IPS-NIHi11 (cell line): Measurements from ENCODE around the gene COL27A1.

ENCODE experiments used
- DNase-seq: peaks from one replicate; pipeline ENCODE4 v3.0.0; 2012; ENCODE audit warnings: mixed read lengths, low spot score

Gene COL27A1

DNA sequence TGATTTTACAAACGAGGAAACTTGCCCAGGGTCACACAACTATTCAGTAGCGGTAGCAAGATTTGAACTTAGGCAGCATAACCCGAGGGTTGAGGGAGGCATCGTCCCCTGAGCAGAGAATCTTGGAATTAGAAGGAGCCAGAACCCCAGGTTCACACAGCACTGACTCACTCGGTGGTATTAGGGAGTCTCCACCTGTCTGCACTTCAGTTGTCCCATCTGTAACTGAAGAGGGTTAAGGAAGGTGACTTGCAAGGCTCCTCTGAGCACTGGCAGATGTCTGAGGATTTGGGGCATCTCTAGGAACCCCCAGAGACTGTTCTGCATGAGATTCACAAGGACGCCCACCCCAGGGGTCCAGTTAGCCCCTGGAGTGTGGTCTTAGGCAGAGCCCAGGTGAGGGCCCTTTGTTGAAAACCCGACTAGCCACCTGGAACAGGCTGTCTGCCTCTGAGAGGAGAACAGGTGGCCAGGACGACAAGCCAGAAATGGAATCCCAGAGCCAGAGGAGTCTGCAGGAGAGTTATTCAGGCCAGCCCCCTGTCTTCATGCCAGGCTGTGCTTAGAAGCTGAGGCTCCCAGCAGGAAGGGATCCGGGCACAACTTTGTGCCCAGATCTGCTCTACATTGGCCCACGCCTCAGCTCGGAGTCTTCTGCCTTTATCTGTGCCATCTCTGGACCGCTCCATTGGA lies 117.5 kb downstream of the COL27A1 start:
- no peak for DNase-seq

DNA sequence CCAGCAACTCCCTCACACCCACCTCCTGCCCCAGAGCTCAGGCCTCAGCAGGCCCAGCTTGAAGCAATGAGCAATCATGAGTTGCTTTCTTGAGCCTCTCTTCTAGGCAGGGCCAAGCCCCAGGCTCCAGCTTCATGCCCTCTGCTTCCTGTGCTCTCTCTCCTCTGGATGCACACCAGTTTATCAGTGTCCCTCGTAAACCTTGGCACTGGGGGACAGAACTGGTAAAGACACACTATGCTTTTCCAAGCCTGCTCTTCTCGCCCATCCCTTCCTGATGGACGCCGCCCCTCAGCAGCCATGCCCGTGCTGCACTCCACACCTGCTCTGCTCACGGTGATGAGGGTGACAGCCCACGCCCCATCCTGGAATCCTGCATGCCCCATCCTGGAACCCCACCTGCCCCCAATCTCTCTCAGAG lies 118.1 kb downstream of the COL27A1 start:
- no peak for DNase-seq

DNA sequence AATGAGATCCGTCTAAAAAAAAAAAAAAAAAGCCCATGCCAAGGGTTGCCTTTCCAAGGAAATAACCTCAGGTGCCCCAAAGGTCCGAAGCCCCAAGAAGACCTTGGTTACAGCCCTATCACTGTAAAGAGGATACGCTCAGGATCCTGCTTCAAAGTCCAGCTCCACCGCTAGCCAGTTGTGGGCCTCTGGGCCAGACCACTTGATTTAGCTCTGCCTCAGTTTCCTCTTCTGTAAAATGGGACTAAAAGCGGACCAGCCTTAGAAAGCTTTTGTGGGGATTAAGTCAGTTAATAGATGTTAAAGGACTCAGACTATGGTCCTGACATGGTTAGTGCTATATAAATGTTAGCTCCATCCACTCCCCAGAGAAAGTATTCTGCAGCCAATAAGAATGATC lies 118.9 kb downstream of the COL27A1 start:
- no peak for DNase-seq

DNA sequence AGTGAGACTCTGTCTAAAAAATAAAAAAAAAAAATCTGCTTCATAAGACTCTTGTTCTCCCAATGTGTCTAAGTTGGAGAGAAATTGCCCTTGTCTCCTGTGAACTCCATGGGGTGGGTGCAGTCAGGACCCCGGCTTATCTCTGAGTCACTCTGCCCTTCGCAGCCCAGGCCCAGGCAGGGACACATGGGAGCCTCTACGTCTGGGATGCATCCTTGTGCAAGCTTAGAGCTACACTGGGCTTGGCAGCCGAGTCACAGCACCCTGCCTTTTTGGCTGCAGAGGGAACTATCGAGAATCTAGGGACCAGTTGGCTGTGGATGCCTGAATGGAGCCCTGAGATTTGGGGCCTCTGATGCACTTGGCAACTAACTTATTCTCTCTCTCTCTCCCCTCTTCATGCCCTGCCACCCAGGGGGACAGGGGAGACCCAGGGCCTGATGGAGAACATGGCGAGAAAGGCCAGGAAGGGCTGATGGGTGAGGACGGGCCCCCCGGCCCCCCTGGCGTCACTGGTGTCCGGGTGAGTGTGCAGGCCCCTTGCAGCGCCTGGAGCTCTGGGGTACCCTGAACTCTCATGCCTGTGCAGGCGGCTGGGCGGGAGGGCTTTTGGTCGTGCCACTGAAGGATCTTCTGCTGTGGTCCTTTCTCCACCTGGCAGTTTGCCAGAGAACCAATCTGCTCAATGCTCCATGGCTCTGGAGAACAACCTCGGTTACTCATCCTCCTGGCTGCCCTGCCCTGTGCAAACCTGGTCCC lies 120.1 kb downstream of the COL27A1 start:
- DNase-seq, result no peak

DNA sequence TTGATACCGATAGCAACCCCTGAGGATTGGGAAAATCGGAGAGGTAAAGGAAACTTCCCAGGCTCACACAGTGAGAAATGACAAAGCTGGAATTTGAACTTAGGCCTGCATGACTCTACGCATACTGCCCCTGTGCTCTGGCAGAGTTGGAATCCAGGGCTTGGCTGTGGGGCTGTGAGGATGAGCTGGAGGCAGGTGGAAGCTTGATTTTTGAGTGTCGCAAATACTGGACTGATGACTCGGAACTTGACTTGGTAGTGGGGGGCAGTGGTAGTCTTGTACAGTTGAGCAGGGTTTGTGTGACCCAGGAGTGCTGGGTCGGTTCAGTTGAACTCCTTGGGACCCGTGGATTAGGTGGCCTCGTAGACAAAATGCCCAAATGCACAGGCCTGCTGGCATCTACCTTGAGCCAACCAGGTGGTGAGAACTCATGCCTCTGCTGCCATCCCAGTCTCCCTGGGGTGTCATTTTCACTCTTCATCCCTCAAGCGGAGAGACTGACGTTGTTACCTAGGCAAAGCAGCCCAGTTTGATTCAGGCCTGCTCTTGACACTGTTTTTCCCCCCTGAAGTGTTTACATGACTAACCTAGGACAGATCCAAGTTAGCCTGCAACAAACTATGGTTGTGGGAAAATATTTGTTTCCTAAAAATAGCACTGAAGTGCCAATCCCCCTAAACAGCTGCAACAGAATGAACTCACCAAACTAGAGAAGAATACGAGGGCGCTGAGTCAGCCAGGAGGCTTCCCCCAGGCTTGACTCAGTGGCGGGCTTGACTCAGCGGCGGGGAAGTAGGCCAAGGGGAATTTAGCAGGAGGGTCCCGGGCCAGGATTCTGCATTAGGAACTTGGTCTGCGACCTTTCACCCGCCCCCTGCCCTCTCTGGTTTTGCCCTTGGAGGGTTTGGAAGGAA lies 121.8 kb downstream of the COL27A1 start:
- no peak for DNase-seq

DNA sequence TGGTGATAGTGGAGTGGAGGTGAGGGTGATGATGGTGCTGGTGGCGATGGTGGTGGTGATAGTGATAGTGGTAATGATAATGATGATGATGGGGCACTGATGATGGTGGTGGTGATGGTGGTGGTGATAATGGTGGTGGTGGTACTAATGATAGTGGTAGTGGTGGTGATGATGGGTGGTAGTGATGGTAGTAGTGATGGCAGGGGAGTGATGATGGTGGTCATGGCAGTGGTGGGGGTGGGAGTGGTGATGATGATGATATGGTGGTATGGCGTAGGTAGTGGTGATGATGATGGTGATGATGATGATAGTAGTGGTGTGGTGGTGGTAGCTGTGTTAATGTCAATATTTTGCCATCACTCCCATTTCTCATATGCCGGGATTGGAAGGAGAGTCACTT lies 123.0 kb downstream of the COL27A1 start:
- DNase-seq, result no peak

DNA sequence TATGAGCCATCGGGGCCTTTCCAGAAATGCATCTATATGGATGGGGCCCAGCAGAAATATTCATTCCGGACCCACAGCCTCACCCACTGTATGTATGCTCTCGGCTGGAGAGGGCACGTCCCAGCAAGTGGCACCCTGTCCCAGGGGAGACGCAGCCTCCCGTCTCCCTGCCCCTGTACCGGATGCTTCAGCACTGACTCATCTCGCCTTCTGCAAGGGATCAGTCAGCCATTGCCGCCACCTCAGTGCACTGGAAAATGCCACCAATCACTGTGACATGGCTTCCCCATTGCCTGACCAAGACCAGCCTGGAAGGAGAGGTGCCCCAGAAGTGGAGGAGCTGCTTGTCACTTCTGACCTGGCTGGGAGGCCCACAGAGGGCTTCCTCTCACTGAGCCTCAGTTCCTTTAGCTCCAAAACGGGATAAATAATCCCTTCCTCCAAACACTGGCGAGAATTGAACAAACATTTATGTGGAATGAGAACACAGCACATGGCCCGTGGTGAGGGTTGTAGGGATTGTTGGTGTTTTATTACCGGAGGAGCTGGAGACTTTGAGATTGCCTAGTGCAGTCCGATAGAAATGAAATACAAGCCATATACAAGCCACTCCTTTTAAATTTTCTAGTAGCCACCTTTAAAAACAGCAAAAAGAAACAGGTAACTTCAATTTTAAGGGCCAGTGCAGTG lies 123.7 kb downstream of the COL27A1 start:
- no peak for DNase-seq

DNA sequence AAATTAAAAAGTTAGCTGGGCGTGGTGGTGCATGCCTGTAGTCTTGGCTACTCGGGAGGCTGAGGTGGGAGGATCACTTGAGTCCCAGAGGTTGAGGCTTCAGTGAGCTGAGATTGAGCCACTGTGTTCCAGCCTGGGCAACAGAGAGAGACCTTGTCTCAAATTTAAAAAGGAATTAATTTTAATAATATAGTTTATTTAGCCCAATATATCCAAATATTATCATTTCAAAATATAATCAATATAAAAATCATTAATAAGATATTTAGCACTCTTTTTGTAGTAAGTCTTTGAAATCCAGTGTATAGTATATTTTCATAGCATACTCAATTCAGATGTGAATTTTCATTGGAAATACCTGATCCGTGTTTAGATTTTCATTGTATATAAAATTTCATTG lies 124.4 kb downstream of the COL27A1 start:
- DNase-seq, result no peak

DNA sequence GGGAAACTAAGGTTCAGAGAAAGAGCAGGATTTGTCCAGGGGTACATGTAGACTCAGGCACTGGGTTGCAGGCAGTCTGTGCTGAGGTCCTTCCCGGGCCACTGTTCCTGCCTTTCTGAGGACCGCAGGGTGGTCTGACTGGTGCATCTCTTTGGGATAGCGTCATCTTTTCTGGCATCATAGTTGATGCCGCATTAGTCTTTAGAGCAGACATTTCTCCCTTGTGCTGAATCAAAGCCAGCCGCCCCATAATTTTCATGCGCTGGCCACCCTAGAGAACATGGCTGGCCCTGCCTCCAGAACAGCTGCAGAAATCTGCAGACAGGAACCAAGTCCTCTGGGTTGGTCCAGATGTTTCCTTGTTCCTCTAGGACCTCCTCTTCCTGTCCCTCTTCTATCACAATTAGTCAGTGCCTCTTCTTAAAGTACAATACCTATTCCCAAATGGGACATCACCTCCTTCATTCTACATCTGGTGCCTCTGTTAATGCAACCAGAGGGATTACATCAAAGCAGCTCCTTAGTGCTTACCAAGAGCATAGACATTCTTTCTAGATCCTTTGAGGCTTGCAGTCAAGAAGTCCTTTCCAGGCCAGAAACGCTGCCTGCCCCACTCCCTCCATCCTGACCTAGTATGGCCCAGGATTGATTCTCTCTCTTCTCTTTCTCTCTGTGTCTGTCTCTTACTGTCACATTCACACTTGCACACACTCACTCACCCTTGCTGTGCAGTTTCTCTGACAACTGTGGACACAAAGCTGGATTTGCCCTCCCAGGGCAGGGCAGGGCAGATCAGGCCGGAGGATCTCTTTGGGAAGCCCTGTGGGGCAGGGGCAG lies 125.5 kb downstream of the COL27A1 start:
- no peak for DNase-seq

DNA sequence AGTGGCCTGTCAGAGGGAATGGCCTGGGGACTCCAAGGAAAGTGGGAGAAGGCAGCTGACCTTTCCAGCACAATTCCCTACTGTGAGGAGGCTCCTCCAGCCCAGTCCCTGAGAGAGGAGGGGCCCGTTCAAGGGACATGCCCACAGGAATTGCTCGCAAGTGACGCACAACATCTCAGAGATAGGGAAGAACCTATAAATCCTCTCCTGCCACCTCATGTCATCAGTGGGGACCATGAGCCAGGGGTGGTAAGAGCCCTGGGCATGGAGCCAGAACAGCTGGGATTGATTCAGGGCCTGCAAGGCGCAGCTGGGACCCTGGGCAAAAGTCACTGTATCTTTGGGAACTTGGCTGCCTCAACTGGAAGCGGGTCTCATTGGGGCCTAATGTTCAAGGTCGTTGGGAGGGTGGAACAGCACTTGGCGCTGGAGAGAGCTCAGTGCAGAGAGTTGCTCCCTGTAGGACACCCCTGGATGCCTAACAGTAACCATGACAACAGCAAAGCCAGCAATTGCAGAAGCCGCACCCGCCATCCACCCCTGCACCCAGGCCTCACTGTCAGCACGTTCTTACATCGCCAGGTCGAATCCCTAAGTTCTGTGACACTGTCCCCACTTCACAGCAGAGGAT lies 126.3 kb downstream of the COL27A1 start:
- no peak for DNase-seq

DNA sequence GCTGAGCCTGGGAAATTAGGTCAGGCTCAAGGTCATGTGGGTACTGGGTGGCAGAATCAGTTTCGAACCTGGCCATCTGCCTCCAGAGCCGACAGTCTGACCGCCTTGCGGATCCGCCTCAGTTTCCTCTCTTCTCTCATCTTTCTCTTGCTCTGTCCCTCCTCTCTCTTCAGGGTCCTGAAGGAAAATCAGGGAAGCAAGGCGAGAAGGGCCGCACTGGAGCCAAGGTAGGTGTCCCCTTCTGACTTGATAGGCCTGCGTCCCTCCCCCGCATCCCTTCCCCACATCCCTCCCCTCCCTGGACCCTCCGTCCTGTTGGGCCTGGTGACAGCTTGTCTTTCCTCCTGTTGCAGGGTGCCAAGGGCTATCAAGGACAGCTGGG lies 126.8 kb downstream of the COL27A1 start:
- no peak for DNase-seq

DNA sequence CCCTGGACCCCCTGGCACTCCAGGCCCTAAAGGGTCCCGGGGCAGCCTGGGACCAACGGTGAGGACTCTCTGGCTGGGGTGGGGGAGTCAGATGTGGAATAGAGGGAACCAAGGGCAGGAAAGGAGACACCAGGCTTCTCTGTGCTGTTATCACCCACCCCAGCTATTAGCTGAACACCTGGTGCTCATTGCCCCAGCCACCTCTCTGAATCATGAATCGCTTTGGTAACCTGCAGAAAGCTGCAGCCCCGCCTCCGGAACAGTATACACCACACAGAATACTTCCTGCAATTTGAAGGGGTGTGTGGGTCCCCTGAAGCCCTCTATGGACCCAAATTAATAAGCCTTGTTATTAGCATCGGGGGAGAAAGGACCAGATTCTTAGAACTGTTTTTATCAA lies 127.2 kb downstream of the COL27A1 start:
- DNase-seq, result no peak

DNA sequence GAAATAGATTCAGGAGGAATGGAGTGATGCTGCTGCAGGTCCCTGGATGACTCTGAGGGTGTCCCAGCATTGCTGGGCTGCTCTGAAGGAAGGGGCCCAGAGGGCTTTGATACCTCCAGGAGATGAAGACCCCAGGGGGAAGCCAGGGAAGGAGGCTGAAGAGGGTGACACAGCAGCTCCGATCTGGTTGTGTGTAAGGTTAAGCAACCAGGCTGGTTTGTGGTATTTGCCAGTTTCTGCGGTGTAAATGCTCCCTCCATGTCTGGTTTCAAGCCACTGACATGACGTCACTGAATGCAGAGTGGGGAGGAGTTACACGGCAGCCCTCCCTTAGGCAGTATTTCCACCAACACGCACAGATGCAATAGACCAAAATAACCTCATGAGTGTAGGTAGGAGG lies 127.6 kb downstream of the COL27A1 start:
- no peak for DNase-seq

DNA sequence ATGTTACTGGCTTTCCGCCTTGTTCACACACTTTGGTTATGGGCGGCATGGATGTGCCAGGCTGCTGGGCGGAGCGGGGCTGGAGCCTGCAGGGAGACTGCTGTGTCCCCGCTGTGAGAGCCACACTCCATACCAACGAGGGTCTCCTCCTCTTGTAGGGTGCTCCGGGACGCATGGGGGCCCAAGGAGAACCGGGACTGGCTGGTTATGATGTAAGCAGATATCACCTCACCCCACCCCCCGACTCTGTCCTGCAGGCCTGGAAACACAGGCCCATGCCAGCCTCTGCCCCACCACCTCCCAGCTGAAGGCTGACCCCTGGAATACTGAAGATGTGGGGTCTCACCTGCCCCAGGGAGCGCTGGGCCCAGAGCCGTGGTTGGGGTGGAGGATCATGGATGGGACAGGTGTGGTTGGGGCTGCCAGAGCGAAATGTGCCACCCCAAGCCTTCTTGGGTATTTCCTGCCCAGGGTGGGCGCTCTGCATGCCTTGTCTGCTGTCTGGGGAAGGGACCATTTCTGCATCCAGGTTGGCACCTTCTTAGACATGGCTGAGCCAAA lies 128.3 kb downstream of the COL27A1 start:
- DNase-seq, result no peak

DNA sequence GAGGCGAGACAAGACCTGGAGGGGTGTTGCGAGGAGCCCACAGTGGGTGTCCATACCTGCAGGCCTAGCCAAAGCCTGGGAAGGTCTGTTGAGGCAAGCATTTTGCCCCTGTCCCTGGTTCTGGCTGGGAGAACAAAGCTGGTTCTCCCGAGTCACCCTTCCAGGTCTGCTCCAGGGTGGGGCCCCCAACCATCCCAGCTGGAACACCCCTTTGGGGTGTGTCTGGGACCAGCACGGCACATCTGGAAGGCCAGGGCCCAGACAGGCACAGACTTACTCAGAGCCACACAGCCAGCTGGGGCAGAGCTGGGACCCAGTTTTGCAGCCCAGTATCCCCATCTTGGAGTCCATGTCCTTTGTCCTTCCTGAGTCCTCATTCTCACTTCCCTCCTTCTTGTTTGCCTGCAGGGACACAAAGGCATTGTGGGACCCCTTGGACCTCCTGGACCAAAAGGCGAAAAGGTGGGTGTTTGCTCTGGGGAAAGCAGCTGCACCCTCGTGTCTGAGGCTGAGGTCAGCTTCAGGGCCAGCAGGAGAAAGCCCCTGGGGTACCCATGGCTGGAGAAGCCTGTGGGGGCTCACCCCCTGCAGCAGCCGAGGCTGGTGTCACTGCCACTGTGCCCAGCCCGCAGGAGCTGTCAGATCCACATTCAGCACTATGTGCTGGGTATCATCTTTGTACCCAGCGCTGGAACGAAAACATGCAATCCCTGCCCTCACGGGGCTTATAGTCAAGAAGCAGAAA lies 129.2 kb downstream of the COL27A1 start:
- no peak for DNase-seq

DNA sequence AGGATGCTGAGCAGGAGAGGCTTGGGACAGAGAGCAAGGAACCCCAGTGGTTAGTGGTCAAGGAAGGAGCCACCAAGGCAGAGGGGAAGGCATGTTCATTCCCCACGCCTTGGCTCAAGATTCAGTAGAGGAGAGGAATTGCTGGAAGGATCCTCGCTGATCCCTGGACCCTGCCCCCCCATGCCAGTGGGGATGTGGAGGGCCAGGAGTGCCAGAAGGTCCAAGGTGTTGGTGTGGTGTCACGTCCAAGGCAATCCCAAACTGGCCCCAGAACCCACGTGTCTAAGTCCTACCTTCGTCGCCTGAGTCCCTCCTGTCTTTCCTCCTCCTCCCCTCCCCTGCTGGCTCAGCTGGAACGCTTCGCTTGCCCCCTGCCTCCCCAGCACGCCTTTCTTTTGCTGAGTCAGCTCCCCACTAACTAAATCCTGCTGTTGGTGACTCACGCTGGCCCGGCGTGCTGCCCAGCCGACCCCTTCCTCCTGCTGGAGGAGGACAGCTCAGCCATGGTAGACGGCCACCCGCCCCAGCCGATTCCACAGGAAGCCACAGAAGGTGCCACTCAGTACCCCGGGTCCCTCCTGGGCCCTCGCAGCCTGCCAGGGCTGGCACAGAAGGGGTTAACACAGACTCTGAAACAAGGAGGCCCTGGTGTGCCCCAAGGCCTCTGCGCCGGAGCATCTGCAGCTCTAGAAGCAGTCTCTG lies 130.0 kb downstream of the COL27A1 start:
- no peak for DNase-seq

DNA sequence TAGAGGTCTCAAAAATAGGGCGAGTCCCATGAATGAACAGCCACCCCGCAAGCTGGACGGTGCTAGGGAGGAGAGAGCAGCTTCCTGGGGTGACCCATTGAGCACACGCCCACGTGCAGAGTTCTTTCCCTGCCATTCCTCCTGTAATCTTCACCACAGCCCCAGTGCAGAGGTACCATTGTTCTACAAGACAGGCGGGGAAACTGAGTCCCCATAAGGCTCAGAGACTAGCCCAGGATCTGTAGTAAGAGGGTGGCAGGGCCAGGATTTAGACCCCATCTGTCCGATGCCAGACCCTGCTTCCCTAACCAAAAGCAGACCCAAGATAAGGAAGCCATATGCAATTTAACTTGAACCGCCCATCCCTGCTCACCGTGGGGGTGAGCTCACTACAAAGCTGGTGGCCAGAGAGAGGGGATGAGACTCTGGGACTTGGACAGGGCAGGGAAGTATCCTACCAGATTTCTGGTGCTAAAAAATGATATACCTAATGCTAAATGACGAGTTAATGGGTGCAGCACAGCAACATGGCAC lies 130.9 kb downstream of the COL27A1 start:
- no peak for DNase-seq

DNA sequence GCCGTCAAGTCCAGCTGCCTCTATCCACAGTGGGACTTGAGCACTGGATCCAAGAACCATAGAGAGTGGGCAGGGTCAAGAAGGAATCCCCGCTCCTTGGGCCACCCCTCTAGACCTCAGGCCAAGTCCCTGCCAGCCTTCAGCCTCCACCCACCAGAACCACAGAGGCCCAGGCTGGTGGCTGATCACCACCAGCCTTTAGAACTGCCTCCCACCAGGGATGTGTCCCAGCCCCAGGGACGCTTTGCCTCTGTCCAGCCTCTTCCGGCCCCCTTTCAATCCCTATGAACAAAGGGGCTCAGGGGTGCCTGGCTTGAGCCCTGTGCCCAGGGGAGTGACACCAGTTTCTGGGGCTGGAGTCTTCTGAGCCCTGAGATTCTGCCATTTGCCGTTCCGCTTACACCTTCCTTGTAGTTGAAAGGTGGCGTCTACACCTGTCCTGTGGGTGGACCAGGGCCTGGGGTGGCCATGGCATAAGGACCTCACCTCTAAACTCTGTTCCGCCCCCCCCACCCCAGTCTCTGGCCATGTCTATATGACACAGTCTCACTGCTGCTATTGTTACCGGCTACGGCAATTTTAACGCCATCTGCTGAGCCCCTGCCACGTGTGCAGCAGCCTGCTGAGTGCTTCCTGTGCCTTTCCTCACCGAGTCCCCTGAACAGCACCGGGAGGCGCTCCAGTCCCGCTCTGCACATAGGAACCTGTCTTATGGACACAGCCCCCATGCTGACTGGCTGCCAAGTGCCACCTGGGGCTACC lies 131.8 kb downstream of the COL27A1 start:
- no peak for DNase-seq
